ENCODE data around the gene UTS2.

Gene UTS2, protein sequence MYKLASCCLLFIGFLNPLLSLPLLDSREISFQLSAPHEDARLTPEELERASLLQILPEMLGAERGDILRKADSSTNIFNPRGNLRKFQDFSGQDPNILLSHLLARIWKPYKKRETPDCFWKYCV

DNA sequence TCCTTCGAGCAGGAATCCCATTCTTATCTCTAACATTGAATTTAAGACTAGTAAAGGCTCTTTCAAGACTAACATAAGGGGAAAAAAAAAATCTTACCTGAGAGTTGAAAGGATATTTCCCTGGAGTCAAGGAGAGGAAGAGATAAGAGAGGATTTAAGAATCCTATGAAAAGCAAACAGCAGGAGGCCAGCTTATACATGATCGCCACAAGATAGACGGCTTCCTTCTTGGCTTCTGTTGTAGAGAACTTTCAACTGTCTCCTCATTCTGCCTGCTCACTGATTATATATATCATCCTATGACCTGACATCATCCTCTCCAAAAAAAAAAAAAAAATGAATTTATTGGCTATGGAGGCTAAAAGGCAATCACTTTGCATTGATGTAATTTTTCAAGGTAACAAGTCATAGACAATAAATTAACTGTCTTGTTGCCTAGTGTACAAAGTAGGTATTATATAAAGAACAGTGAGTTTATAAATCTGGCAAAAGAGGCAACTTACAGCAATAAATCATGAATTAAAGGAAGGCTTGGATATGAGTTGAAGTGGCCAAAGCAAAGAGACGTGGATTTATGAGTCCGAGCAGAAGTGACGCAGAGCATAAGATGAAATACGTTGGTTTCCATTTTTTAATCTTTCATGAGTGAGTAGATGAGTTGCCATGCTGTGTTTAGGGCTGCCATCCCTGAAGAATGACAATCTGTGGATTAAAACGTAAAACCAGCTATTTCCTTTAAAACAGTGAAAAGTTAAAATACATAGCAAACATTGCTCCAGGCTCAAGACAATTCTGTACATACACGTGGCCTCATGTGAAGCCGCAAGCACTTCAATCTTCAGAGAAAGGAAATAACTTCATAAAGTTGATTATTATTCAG is at the start of gene UTS2:
UTS2 (minus strand) TSS at position 262 of the 880 bp plus-strand sequence; CDS start at position 200, 62 bp downstream.
- TF ChIP-seq, protein P1, sequence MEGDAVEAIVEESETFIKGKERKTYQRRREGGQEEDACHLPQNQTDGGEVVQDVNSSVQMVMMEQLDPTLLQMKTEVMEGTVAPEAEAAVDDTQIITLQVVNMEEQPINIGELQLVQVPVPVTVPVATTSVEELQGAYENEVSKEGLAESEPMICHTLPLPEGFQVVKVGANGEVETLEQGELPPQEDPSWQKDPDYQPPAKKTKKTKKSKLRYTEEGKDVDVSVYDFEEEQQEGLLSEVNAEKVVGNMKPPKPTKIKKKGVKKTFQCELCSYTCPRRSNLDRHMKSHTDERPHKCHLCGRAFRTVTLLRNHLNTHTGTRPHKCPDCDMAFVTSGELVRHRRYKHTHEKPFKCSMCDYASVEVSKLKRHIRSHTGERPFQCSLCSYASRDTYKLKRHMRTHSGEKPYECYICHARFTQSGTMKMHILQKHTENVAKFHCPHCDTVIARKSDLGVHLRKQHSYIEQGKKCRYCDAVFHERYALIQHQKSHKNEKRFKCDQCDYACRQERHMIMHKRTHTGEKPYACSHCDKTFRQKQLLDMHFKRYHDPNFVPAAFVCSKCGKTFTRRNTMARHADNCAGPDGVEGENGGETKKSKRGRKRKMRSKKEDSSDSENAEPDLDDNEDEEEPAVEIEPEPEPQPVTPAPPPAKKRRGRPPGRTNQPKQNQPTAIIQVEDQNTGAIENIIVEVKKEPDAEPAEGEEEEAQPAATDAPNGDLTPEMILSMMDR (conservative IDR thresholded peaks at IDR 0.05; ENCODE audit: low read length): no peak
- no peak within 1 kb of the TSS for H3K4me3 ChIP-seq (ENCODE audit: low read length)
- no peak for DNase-seq (ENCODE audit: low read depth)

DNA sequence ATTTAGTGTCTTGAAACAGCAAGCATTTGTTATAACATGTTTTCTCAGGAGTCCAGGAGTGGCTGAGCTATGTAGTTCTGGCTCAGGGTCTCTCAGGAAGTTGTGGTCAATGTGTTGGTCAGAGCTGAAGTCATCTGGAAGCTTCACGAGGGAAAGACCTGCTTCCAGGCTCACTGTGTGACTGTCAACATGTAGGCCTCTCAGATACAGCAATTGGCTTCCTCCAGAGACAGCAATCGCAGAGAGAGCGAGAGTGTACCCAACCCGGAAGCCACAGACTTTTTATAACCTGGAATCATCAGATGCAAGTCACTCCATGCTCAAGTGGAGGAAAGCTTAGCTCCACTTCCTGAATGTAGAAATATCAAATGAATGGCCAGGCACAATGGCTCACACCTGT is 46.9 kb upstream of the UTS2 start:
- peak; percentile 47 for DNase-seq (ENCODE audit: low read depth)
- no peak overlapping the region for H3K4me3 ChIP-seq (ENCODE audit: low read length)
- TF ChIP-seq, protein P1 (conservative IDR thresholded peaks at IDR 0.05; ENCODE audit: low read length): no peak

DNA sequence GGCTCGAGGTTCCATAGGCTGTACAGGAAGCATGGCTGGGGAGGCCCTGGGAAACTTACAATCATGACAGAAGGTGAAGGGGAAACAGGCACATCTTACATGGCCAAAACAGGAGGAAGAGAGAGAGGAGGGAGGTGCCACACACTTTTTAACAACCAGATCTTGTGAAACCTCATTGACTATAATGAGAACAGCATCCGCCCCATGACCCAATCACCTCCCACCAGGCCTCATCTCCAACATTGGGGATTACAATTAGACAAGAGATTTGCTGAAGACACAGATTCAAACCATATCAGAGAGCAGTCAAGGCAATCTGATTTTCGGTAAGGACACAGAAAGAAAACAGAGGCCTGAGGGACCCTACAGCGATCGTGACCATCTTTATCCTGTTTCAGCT is 46.1 kb upstream of the UTS2 start:
- TF ChIP-seq, protein P1 (conservative IDR thresholded peaks at IDR 0.05; ENCODE audit: low read length): no peak
- H3K4me3 ChIP-seq (ENCODE audit: low read length): no peak overlapping the region
- DNase-seq (ENCODE audit: low read depth): no peak

DNA sequence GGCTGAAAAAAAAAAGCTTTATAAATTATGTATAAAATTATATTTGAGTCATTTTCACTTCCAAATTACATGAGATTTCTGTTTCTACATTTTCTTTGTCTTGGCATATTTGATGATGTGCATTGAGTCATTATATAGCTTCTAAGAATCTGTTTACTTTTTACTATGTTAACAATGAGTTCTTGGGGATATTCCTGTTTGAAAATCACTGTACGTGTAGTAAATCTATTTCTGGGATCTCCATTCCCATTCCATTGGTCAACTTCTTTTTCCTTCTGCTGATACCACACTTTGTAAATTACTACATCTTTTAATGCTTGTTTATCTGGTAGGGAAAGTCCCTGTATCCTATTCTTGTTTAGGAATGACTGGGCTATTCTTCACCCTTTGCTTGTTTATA is 44.1 kb upstream of the UTS2 start:
- no peak overlapping the region for H3K4me3 ChIP-seq (ENCODE audit: low read length)
- DNase-seq (ENCODE audit: low read depth): no peak
- TF ChIP-seq, protein P1 (conservative IDR thresholded peaks at IDR 0.05; ENCODE audit: low read length): no peak

DNA sequence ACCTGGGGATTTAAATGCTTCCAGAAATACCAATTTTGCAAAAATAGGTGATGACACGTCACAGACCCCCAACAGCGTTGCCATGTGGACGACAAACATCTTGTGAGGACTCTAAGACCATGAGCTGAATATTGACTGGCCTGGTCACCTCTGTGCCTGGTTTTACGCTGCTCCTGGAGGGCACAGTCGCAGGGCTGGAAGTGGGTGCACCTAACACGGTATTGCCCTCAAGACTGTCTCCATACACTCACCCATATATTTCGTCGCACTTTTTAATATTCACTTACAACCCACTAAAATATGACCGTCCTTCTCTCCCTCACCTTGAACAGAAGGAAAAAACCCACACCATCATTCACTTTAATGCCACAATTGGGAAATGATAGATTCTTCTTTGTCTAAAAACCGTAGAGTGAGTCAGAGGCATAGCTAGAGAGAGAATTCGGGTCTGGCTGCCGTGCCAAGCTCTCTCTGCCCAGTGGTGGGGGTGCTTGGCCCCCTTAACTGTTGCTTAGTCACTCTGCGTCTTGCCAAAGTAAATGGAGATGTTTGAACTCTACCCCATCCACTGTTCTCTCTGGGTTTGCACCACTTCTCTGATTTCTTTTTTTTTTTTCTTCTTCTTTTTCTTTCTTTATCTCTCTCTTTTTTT is 40.8 kb upstream of the UTS2 start:
- DNase-seq (ENCODE audit: low read depth): peak; percentile 81
- H3K4me3 ChIP-seq (ENCODE audit: low read length): no peak overlapping the region
- TF ChIP-seq, protein P1 (conservative IDR thresholded peaks at IDR 0.05; ENCODE audit: low read length): no peak

DNA sequence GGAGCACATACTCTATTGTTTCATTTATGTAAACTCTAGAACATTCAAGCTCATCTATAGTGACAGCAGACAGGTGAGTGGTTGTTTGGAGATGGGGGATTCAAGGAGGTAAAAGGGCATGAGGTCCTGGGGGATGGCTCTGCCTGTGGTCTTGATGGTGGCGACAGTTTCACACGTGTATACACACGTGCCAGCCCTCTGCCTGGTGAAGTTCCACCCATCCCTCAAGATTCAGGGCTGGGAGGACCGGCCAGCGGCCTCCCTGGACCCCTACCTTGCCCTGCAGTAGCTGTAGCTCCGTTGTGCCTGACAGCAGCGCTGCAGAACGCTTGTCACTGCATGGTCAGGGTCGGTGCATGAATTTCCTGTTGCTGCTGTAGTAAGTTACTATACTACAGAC is 38.9 kb upstream of the UTS2 start:
- no peak for DNase-seq (ENCODE audit: low read depth)
- H3K4me3 ChIP-seq (ENCODE audit: low read length): no peak overlapping the region
- TF ChIP-seq, protein P1 (conservative IDR thresholded peaks at IDR 0.05; ENCODE audit: low read length): no peak
